OCI-LY1 (cell line): ENCODE measurements around the gene NUDT16.
"Not testable (repeated sequence)": the region's sequence is repeated elsewhere in the genome, so short reads cannot be mapped to it uniquely, and the experiment has no call there.

Source experiments
- H2AFZ ChIP-seq: fragments of 200-600 bp; sonication (generic), shearing (Covaris generic); 2 replicates; pipeline ENCODE4 v1.6.0; 2014; ENCODE audit warnings: antibody characterized with exemption, mild to moderate bottlenecking, low read length
- H3F3A ChIP-seq: fragments of 200-600 bp; sonication (generic), shearing (Covaris generic); 2 replicates; pipeline ENCODE4 v1.6.0; 2014; ENCODE audit warnings: mild to moderate bottlenecking, antibody characterized with exemption, low read length, moderate library complexity; ENCODE audit not compliant: insufficient read depth
- H3K27ac ChIP-seq: fragments of 200-600 bp; sonication (generic); 2 replicates; pipeline ENCODE4 v1.5.1; 2014; ENCODE audit warnings: low read length, mixed run types, mild to moderate bottlenecking, low read depth; ENCODE audit not compliant: poor library complexity, severe bottlenecking
- H3K27me3 ChIP-seq: fragments of 200-600 bp; sonication (generic); 2 replicates; pipeline ENCODE4 v1.6.0; 2014; ENCODE audit warnings: antibody characterized with exemption, mild to moderate bottlenecking, low read length, moderate library complexity; ENCODE audit not compliant: insufficient read depth
- H3K36me3 ChIP-seq: fragments of 200-600 bp; sonication (generic); 2 replicates; pipeline ENCODE4 v1.6.1; 2014; ENCODE audit warnings: mild to moderate bottlenecking, antibody characterized with exemption, low read length, moderate library complexity, mixed read lengths; ENCODE audit not compliant: insufficient read depth
- H3K4me1 ChIP-seq: fragments of 200-600 bp; sonication (generic); 2 replicates; pipeline ENCODE4 v1.5.1; 2014; ENCODE audit warnings: mild to moderate bottlenecking, low read length, moderate library complexity; ENCODE audit not compliant: insufficient read depth, severe bottlenecking
- H3K4me2 ChIP-seq: fragments of 200-600 bp; sonication (generic), shearing (Covaris generic); 2 replicates; pipeline ENCODE4 v1.6.1; 2014; ENCODE audit warnings: low read length
- H3K4me3 ChIP-seq: fragments of 200-600 bp; sonication (generic); 2 replicates; pipeline ENCODE4 v1.5.1; 2014; ENCODE audit warnings: low read length, low read depth, mild to moderate bottlenecking, mixed read lengths; ENCODE audit not compliant: poor library complexity, severe bottlenecking
- H3K79me2 ChIP-seq: fragments of 200-600 bp; shearing (Covaris generic); 2 replicates; pipeline ENCODE4 v1.6.1; 2016; ENCODE audit warnings: mixed run types, low read length, mixed read lengths; ENCODE audit not compliant: insufficient read depth
- H3K9ac ChIP-seq: fragments of 200-600 bp; sonication (generic), shearing (Covaris generic); 2 replicates; pipeline ENCODE4 v1.6.1; 2014; ENCODE audit warnings: mild to moderate bottlenecking, low read length, mixed read lengths
- H3K9me2 ChIP-seq: fragments of 200-600 bp; sonication (generic), shearing (Covaris generic); 2 replicates; pipeline ENCODE4 v1.6.1; 2014; ENCODE audit warnings: low read depth, mild to moderate bottlenecking, low read length, mixed read lengths
- H3K9me3 ChIP-seq: fragments of 200-600 bp; shearing (Covaris generic); 2 replicates; pipeline ENCODE4 v1.6.1; 2014; ENCODE audit warnings: low read length, mixed read lengths
- H4K20me1 ChIP-seq: fragments of 200-600 bp; sonication (generic), shearing (Covaris generic); 2 replicates; pipeline ENCODE4 v1.6.0; 2016; ENCODE audit warnings: mild to moderate bottlenecking, low read length; ENCODE audit not compliant: insufficient read depth
- CTCF ChIP-seq: fragments of 200-600 bp; sonication (generic), shearing (Covaris generic); IDR thresholded peaks from 2 replicates; pipeline ENCODE4 v1.5.1; 2017; ENCODE audit warnings: mild to moderate bottlenecking, antibody characterized with exemption, low read length, moderate library complexity, mixed read lengths
- EZH2 ChIP-seq: fragments of 200-600 bp; sonication (generic), shearing (Covaris generic); IDR thresholded peaks from 2 replicates; pipeline ENCODE4 v1.8.0; 2017; ENCODE audit warnings: borderline replicate concordance, mixed run types, mild to moderate bottlenecking, antibody characterized with exemption, low read length, moderate library complexity, mixed read lengths

NUDT16 gene

GRCh38 chr3:131357275-131357674, 24.3 kb upstream of the NUDT16 start:
- no peak for TF ChIP-seq CTCF
- no peaks in the 10 kb centered on the region for H3K9me3 ChIP-seq
- H3K4me3 ChIP-seq = no peak overlapping the region
- no peaks in the 10 kb centered on the region for H3K9me2 ChIP-seq
- no peaks in the 10 kb centered on the region for H3K36me3 ChIP-seq
- H4K20me1 ChIP-seq = no peaks in the 10 kb centered on the region
- no peak overlapping the region for H3K9ac ChIP-seq
- H3K4me1 ChIP-seq = no peaks in the 10 kb centered on the region
- H3K27me3 ChIP-seq = no peaks in the 10 kb centered on the region
- H3K79me2 ChIP-seq = no peaks in the 10 kb centered on the region
- H3F3A ChIP-seq = no peaks in the 10 kb centered on the region
- no peak overlapping the region for H2AFZ ChIP-seq
- no peak overlapping the region for H3K4me2 ChIP-seq
- H3K27ac ChIP-seq = no peak overlapping the region

- no peak for TF ChIP-seq EZH2
- TF ChIP-seq CTCF = no peak
- no peak overlapping the region for H3K4me2 ChIP-seq
- no peaks in the 10 kb centered on the region for H3K79me2 ChIP-seq
Measured at GRCh38 chr3:131360191-131360755, 21.3 kb upstream of the NUDT16 start.

GRCh38 chr3:131361066-131361463, 20.5 kb upstream of the NUDT16 start:
- not testable (repeated sequence) for H3K9ac ChIP-seq, H2AFZ ChIP-seq, H3F3A ChIP-seq, H3K9me3 ChIP-seq, H3K27ac ChIP-seq, H3K27me3 ChIP-seq, H3K4me1 ChIP-seq, H3K36me3 ChIP-seq, H3K4me3 ChIP-seq, H4K20me1 ChIP-seq, H3K9me2 ChIP-seq, H3K79me2 ChIP-seq, H3K4me2 ChIP-seq

More at GRCh38 chr3:131360191-131360755, 21.3 kb upstream of the NUDT16 start:
- no peak overlapping the region for H3K27ac ChIP-seq
- H3K9me3 ChIP-seq = no peaks in the 10 kb centered on the region
- H3K27me3 ChIP-seq = no peaks in the 10 kb centered on the region
- H3K9ac ChIP-seq = no peak overlapping the region
- H3K9me2 ChIP-seq = no peaks in the 10 kb centered on the region
- no peaks in the 10 kb centered on the region for H4K20me1 ChIP-seq
- no peaks in the 10 kb centered on the region for H3F3A ChIP-seq
- no peaks in the 10 kb centered on the region for H3K36me3 ChIP-seq
- no peaks in the 10 kb centered on the region for H3K4me1 ChIP-seq
- no peak overlapping the region for H2AFZ ChIP-seq
- no peak overlapping the region for H3K4me3 ChIP-seq
